Heart left ventricle (tissue), 16 donors: ENCODE measurements around the gene RCAN3. TPM values are rescaled to one million over a fixed set of nuclear protein-coding genes. Genes with fewer than 3 reads are reported as not detected.
"Not testable (repeated sequence)": the region's sequence is repeated elsewhere in the genome, so short reads cannot be mapped to it uniquely, and the experiment has no call there.

Source experiments
- ATAC-seq, 4 donors: fragments of 200-7000 bp; cut with Tn5 transposase; one replicate each; pipeline ENCODE4 v1.9.1; 2020 to 2022; ENCODE audit warnings: moderate library complexity in 4 of 4, mild to moderate bottlenecking in 3 of 4, moderate number of reproducible peaks in 1 of 4
- DNase-seq, 5 donors: peaks; one replicate each; pipeline ENCODE4 v3.0.0-alpha.2; 2020
- H3K27ac ChIP-seq, 12 donors: fragments of 200-600 bp; sonication (generic) in 4 of 12; one replicate each; pipeline versions ENCODE4 v1.5.0 to v1.8.0; 2016 to 2022; ENCODE audit warnings: mild to moderate bottlenecking in 2 of 12
- H3K27me3 ChIP-seq, 9 donors: fragments of 200-600 bp; sonication (generic) in 2 of 9; one replicate each; pipeline versions ENCODE4 v1.5.1 to v1.8.0; 2016 to 2022; ENCODE audit warnings: mild to moderate bottlenecking in 3 of 9
- H3K36me3 ChIP-seq, 9 donors: fragments of 200-600 bp; sonication (generic) in 2 of 9; one replicate each; pipeline versions ENCODE4 v1.5.0 to v1.8.0; 2018 to 2022; ENCODE audit warnings: mild to moderate bottlenecking in 2 of 9
- H3K4me1 ChIP-seq, 12 donors: fragments of 200-600 bp; sonication (generic) in 4 of 12; one replicate each; pipeline versions ENCODE4 v1.5.0 to v1.8.0; 2016 to 2022; ENCODE audit warnings: mild to moderate bottlenecking in 3 of 12
- H3K4me3 ChIP-seq, 12 donors: fragments of 200-600 bp; sonication (generic) in 4 of 12; one replicate each; pipeline versions ENCODE4 v1.5.0 to v1.8.0; 2017 to 2022; ENCODE audit warnings: mild to moderate bottlenecking in 9 of 12, moderate library complexity in 4 of 12
- H3K9me3 ChIP-seq, 12 donors: fragments of 200-600 bp; sonication (generic) in 4 of 12; one replicate each; pipeline versions ENCODE4 v1.5.0 to v1.8.0; 2016 to 2022; ENCODE audit warnings: mild to moderate bottlenecking in 1 of 12
- POLR2A ChIP-seq, 2 donors: fragments of 450-650 bp; IDR thresholded peaks; one replicate each; pipeline ENCODE4 v1.6.1; 2017; ENCODE audit warnings: antibody characterized with exemption in 2 of 2, mild to moderate bottlenecking in 2 of 2, moderate library complexity in 2 of 2
- WGBS, 4 donors: extraction: QIAGEN DNeasy Blood & Tissue Kit in 2 of 4; methylation state at CpG; one replicate each; pipeline versions ENCODE4 v1.1.5 to v1.1.7; 2013 to 2018; 5-methylcytosine and 5-hydroxymethylcytosine counted together
- intact Hi-C, 10 donors: fragments of 100-400 bp; cut with DNase I; formaldehyde crosslinking; loops; one replicate each; pipeline versions ENCODE4 v1.11.1 to v1.14.2; 2022
- polyA plus RNA-seq, 2 donors: library from polyadenylated mRNA; stranded (reverse); fragments of 200-250 nt; gene quantifications; one replicate each; pipeline ENCODE4 v1.2.3, GENCODE V29; 2013
- total RNA-seq, 9 donors: library from RNA; depleted of rRNA in 2 of 9; stranded (reverse); fragments of >200 nt in 2 of 9; fragmentation: NEBNext Ultra II Directional in 3 of 9; extraction: Animal tissue kit (Norgen Biotek cat#: 25700) in 3 of 9; gene quantifications; one replicate each; pipeline versions ENCODE4 v1.1.0 to v1.2.4, GENCODE V29; 2016 to 2023
- TF ChIP-seq, protein P1 (sequence below), 12 donors: fragments of 200-600 bp; sonication (generic) in 4 of 12; IDR thresholded peaks; one replicate each; pipeline versions ENCODE4 v1.5.0 to v1.8.0; 2018 to 2022; ENCODE audit warnings: antibody characterized with exemption in 12 of 12, mild to moderate bottlenecking in 5 of 12
- donor health status: ischemic (EF 13 %, LVEDD 7.1; RV severe dilation, severe dysfunction).
- donor health status: healthy with polysubstance abuse.
- donor health status: DM: no; HTN: yes; CAD: no.
- donor health status: DM: no; HTN: no; CAD: no.
- donor health status: ischemic (EF 25% LVEDD 6.9; RV normal size, moderate dysfunction).
- donor health status: ischemic (EF 25% LVEDD 5.7; RV mildly dilated, moderate dysfunction).
- donor health status: healthy.
- donor health status: DM: yes; HTN: yes; CAD: no.
- donor health status: ischemic (EF 35%, LVEDD 5.7; RV mildly dilated, moderate dysfunction).
- donor health status: nonischemic (EF 11% LVEDD 7.7; RV severe dilation, severe dysfunction).
- donor health status: DM: yes; HTN: yes; CAD: no.
- donor health status: PGD.
- donor health status: ischemic (EF 29% LVEDD 5.4; RV normal size, mild dysfunction).
- donor health status: nonischemic (EF 23%, LVEDD 6.1; RV moderate dilation, normal function).

Gene RCAN3
- total and polyA plus RNA-seq, 11 donors, result 2.1 to 9.7 (median 5.9) TPM

DNA sequence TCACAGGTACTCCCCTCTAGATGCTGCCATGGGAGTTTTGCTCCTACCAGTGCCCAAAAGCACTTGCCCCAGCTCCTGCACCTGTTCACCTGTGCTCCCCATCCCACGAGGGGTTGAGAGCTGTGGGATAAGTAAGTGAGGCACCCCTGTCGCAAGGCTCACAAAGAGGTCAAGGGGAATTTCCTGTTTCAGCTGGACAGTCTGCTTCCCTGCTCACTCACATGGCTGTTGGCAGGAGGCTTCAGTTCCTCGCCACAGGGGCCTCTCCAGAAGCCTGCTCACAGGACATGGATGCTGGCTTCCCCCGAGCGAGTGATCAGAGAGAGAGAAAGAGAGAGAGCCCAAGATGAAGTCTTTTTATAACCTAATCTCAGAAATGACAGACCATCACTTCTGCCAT lies 44.6 kb downstream of the RCAN3 start:
- Histone ChIP-seq H3K27me3 (peaks cover 0 to 17% (median 0%) of the 10 kb centered on the region in 9 donors), H3K4me3 (no peak overlapping the region), H3K9me3 (no peaks in the 10 kb centered on the region), H3K27ac (no peak overlapping the region), H3K4me1 (no peaks in the 10 kb centered on the region), H3K36me3 (no peaks in the 10 kb centered on the region)
- no peak for DNase-seq
- ATAC-seq, result no peak
- 55 to 77% (median 70%) methylated on average over 5 of the region's 5 CpGs for WGBS, 4 donors
- intact Hi-C loops, result loop anchor here in 3 of 10 donors (5.0 to 10.0 kb wide), 2 partner anchors 85 to 288 kb away; no protein-coding TSS in a partner anchor
- TF ChIP-seq, protein P1, sequence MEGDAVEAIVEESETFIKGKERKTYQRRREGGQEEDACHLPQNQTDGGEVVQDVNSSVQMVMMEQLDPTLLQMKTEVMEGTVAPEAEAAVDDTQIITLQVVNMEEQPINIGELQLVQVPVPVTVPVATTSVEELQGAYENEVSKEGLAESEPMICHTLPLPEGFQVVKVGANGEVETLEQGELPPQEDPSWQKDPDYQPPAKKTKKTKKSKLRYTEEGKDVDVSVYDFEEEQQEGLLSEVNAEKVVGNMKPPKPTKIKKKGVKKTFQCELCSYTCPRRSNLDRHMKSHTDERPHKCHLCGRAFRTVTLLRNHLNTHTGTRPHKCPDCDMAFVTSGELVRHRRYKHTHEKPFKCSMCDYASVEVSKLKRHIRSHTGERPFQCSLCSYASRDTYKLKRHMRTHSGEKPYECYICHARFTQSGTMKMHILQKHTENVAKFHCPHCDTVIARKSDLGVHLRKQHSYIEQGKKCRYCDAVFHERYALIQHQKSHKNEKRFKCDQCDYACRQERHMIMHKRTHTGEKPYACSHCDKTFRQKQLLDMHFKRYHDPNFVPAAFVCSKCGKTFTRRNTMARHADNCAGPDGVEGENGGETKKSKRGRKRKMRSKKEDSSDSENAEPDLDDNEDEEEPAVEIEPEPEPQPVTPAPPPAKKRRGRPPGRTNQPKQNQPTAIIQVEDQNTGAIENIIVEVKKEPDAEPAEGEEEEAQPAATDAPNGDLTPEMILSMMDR (IDR thresholded peaks at IDR 0.05), result no peak

DNA sequence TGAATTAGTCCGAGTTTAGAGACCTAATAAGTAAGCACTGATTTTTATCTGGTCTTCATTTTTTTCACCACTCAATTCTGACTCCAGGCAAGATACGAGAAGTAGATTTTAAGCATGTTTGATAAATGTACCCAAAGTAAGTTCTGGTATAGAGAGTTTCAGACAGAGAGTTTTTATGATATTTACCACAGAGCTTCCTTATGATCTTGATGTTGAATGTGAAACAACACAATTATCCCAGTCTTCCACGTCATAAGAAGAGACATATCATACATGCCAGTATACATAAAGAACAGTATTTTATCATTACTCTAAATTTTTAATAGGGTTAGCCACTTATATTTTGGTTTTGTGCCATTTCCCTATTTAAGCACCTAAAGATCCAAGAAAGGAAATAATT lies 45.4 kb downstream of the RCAN3 start:
- TF ChIP-seq, protein P1 (IDR thresholded peaks at IDR 0.05), result no peak
- no peak for TF ChIP-seq POLR2A (IDR thresholded peaks at IDR 0.05)
- no peak overlapping the region for H3K4me3 ChIP-seq

GRCh38 chr1:24549210-24549609 lies 46.6 kb downstream of the RCAN3 start:
- not testable (repeated sequence) for DNase-seq, H3K9me3 ChIP-seq, ATAC-seq, H3K27ac ChIP-seq, H3K36me3 ChIP-seq, H3K4me1 ChIP-seq, H3K4me3 ChIP-seq
- 68 to 78% (median 75%) methylated on average over 5 of the region's 5 CpGs for WGBS, 4 donors
- intact Hi-C loops, result loop anchor here in 3 of 10 donors (5.0 to 10.0 kb wide), 2 partner anchors 83 to 286 kb away; no protein-coding TSS in a partner anchor
- H3K27me3 ChIP-seq, result peaks cover 0 to 20% (median 0%) of the 10 kb centered on the region in 9 donors

More for the DNA sequence above, 45.4 kb downstream of the RCAN3 start:
- no peaks in the 10 kb centered on the region for H3K9me3 ChIP-seq
- intact Hi-C loops, result loop anchor here in 3 of 10 donors (5.0 to 10.0 kb wide), 2 partner anchors 84 to 287 kb away; no protein-coding TSS in a partner anchor
- H3K27me3 ChIP-seq, result peaks cover 0 to 17% (median 0%) of the 10 kb centered on the region in 9 donors
- no peaks in the 10 kb centered on the region for H3K36me3 ChIP-seq
- H3K27ac ChIP-seq, result no peak overlapping the region
- ATAC-seq, result no peak
- DNase-seq, result no peak
- H3K4me1 ChIP-seq, result no peaks in the 10 kb centered on the region
- WGBS, 4 donors, result 77 to 86% (median 84%) methylated on average over 3 of the region's 3 CpGs

DNA sequence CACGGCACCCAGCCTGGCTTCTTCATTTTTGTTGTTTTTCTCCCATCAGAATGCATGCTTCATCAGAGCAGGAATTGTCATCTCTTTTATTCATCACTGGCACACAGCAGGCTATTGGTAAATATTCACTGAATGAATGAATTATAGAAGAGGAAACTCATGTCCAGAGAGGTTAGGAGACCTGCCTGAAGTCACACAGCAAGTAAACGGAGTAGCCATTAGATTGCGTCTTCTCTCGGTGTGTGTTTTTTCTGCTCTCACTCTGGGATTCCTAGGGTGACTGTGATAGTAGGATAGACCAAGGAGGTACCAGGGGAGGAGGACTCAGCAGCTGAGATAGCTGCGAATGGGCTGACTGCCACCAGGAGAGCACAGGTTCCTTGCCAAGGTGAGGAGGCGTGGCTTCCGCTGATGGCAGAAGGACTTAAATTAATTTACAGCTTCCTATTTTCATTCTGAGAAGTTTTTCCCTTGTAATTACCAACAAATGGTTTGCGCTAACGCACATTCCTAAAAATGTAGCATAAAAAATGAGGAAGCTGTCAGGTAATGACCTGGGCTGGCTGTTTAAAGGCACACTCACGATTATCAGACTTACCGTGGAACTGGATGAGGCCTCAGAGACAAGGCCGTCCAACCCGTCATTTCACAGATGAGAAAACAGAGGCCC lies 48.8 kb downstream of the RCAN3 start:
- TF ChIP-seq, protein P1 (IDR thresholded peaks at IDR 0.05), result no peak
- TF ChIP-seq POLR2A (IDR thresholded peaks at IDR 0.05), result no peak
- 78 to 84% (median 82%) methylated on average over 13 of the region's 13 CpGs for WGBS, 4 donors
- Histone ChIP-seq H3K27me3 (peaks cover 0 to 38% (median 7%) of the 10 kb centered on the region in 9 donors), H3K9me3 (no peaks in the 10 kb centered on the region), H3K27ac (no peak overlapping the region), H3K4me3 (no peak overlapping the region), H3K36me3 (no peaks in the 10 kb centered on the region), H3K4me1 (peaks cover 0 to 12% (median 0%) of the 10 kb centered on the region in 12 donors)
- intact Hi-C loops, result no loop called here
- no peak for DNase-seq
- no peak for ATAC-seq
